ENCODE measurements around the gene ACOXL. TPM values are rescaled to one million over a fixed set of nuclear protein-coding genes. Genes with fewer than 3 reads are reported as not detected.

The ACOXL gene
- total RNA-seq (2021; fragmentation: NEBNext Ultra II Directional; extraction: Animal tissue kit (Norgen Biotek cat#: 25700)) (20.6 and 20.8 TPM in 2 replicates), polyA plus RNA-seq (2011; rRNA removed) (11.4 and 13.6 TPM in 2 replicates), polyA minus RNA-seq (2011; rRNA and poly(A)+ RNA removed) (20.9 and 23.8 TPM in 2 replicates)
- 18.2 TPM for polyA plus RNA-seq (2011; cell fraction: cytosol; rRNA removed)
- polyA plus RNA-seq (2011; cell fraction: nucleus; rRNA removed) = 17.3 TPM
- polyA plus RNA-seq (2012, experiment 1 of 2) = 16.1 to 22.6 TPM (median 18.9 TPM) in 4 replicates
- 8.3 TPM for polyA plus RNA-seq (2012, experiment 2 of 2)
- polyA plus RNA-seq (2013, experiment 1 of 2) = 4.6 TPM
- polyA plus RNA-seq (2013, experiment 2 of 2) = 4.5 TPM
- polyA minus RNA-seq (2011; cell fraction: cytosol; rRNA and poly(A)+ RNA removed) = 9.3 TPM
- polyA minus RNA-seq (2011; cell fraction: nucleus; rRNA and poly(A)+ RNA removed) = 54.1 TPM
- long read RNA-seq, experiment 1, partial matches to known transcripts = 3 of 11 reads
- long read RNA-seq, experiment 1, other reads (novel, unspliced or antisense) = 7 of 11 reads
- long read RNA-seq, experiment 2, partial matches to known transcripts = 10 of 16 reads
- long read RNA-seq, experiment 2, other reads (novel, unspliced or antisense) = 6 of 16 reads

GRCh38 chr2:110732422-110733413 lies at the start of gene ACOXL:
Gene ACOXL, plus strand, starts transcription at chr2:110732573. Its CDS starts 35,817 bp downstream, at chr2:110768390.
- ChIA-PET CTCF (ENCODE audit: partially characterized antibody) (interaction anchor here (1.7 to 4.1 kb wide), 2 partner anchors 11 to 22 kb away, joined by 3 to 19 read pairs; no protein-coding TSS in a partner anchor), POLR2A (ENCODE audit: partially characterized antibody) (interaction anchor here (0.8 to 3.7 kb wide), 7 partner anchors 38 to 55 kb away, joined by 3 to 19 read pairs (median 6); partner anchors contain the start of gene BUB1)
- Histone ChIP-seq H3K56ac (replicated peaks; ENCODE audit: insufficient read length, low read depth, low read length) (no peak within 1 kb of the TSS), H2AK5ac (ENCODE audit: low read depth, low read length) (no peak within 1 kb of the TSS), H2BK20ac (ENCODE audit: low read length) (0 out of 2 replicates have a peak within 1 kb of the TSS, but pooled peaks have one; percentile 83), H3K27me3 (replicated peaks in 1 of 4; ENCODE audit: control insufficient read depth in 3 of 4, extremely low read depth in 1 of 4, insufficient read depth in 3 of 4, low read length in 3 of 4) (peaks cover 0 to 10% (median 2%) of the 10 kb centered on the region in 4 experiments; a peak in 3 of 7 replicates), H2BK120ac (replicated peaks; ENCODE audit: low read depth, low read length) (peak within 1 kb of the TSS; percentile 52), H3K23ac (ENCODE audit: insufficient read length) (no peak within 1 kb of the TSS), H4K91ac (replicated peaks; ENCODE audit: insufficient read length, low read length) (peak within 1 kb of the TSS; percentile 86), H3K14ac (ENCODE audit: insufficient read length) (no peak within 1 kb of the TSS), H3K23me2 (ENCODE audit: low read depth, low read length) (peaks cover 12% of the 10 kb centered on the region; the same call in 1 of the 2 replicates), H2AFZ (ENCODE audit: low read length) (peak within 1 kb of the TSS; percentile 69; the same call in 1 of the 2 replicates), H4K8ac (ENCODE audit: extremely low read depth, insufficient read depth, low read length) (peak within 1 kb of the TSS; percentile 60; the same call in 1 of the 2 replicates), H3K79me2 (ENCODE audit: control insufficient read depth in 1 of 2, insufficient read depth in 2 of 2, low read length in 2 of 2) (peaks cover 0 to 38% of the 10 kb centered on the region in 2 experiments; a peak in 3 of 4 replicates), H3K18ac (ENCODE audit: extremely low read depth, low read length) (peak within 1 kb of the TSS; percentile 95), H4K5ac (ENCODE audit: insufficient read length, low read depth, low read length) (peak within 1 kb of the TSS; percentile 52), H3K4me3 (ENCODE audit: extremely low read depth in 1 of 4, insufficient read depth in 2 of 4, low read depth in 3 of 4, low read length in 4 of 4) (peak within 1 kb of the TSS; percentile 61 to 81 (median 79)), H2BK12ac (ENCODE audit: low read depth, low read length) (peak within 1 kb of the TSS; percentile 86), H2BK15ac (ENCODE audit: low read length) (peak within 1 kb of the TSS; percentile 51; the same call in 1 of the 2 replicates), H3K27ac (ENCODE audit: low read depth, low read length) (no peak within 1 kb of the TSS), H3K79me1 (ENCODE audit: low read depth, low read length) (no peaks in the 10 kb centered on the region; the same call in 1 of the 2 replicates), H3K9ac (replicated peaks in 1 of 4; ENCODE audit: extremely low read depth in 1 of 4, low read depth in 3 of 4, low read length in 3 of 4) (peak within 1 kb of the TSS in 3 of 4 experiments; percentile 39 to 58 (median 54); a peak in 5 of 7 replicates), H2BK5ac (ENCODE audit: low read depth, low read length) (peak within 1 kb of the TSS; percentile 85; the same call in 1 of the 2 replicates), H3K9me3 (ENCODE audit: insufficient read depth in 2 of 2, low read depth in 1 of 2, low read length in 1 of 2) (peaks cover 0 to 2% of the 10 kb centered on the region in 2 experiments; a peak in 1 of 4 replicates), H3K36me3 (ENCODE audit: control insufficient read depth in 2 of 4, insufficient read depth in 4 of 4, low read length in 3 of 4) (no peaks in the 10 kb centered on the region), H3K4me2 (ENCODE audit: insufficient read depth in 1 of 2, low read depth in 2 of 2, low read length in 2 of 2) (peak within 1 kb of the TSS; percentile 90 to 91), H3K4me1 (replicated peaks in 1 of 4; ENCODE audit: control insufficient read depth in 3 of 4, insufficient read depth in 4 of 4, low read length in 3 of 4) (peaks cover 3 to 18% (median 10%) of the 10 kb centered on the region in 4 experiments), H3K4ac (replicated peaks; ENCODE audit: insufficient read length, low read depth, low read length) (peak within 1 kb of the TSS; percentile 88), H4K20me1 (replicated peaks in 1 of 2; ENCODE audit: control insufficient read depth in 1 of 2, insufficient read depth in 2 of 2, low read length in 2 of 2) (peaks cover 0 to 7% of the 10 kb centered on the region in 2 experiments)
- WGBS, 2 experiments (ENCODE audit: extremely low coverage in 1 of 2, insufficient coverage in 1 of 2, insufficient read length in 1 of 2, insufficient replicate concordance in 2 of 2, low coverage in 1 of 2, low lambda C conversion rate in 2 of 2, missing lambda C conversion rate in 1 of 2) = 1% methylated on average over 44 of the region's 94 CpGs; no CpG with 5 or more reads in 1 of the 2 experiments
- DNase-seq (ENCODE audit: low read depth in 1 of 2, low spot score in 2 of 2) (peak; percentile 68 to 89), FAIRE-seq (no peak)
- TF ChIP-seq SAP30 (IDR thresholded peaks at IDR 0.05; ENCODE audit: insufficient read depth, insufficient replicate concordance, low read length) = no peak
- TF ChIP-seq KDM1A (IDR thresholded peaks at IDR 0.05; ENCODE audit: borderline replicate concordance, low read length) = no peak
- TF ChIP-seq ZNF274 (IDR thresholded peaks at IDR 0.05; ENCODE audit: borderline replicate concordance, extremely low read depth, low read length) = no peak
- TF ChIP-seq E2F6 (IDR thresholded peaks at IDR 0.05) = peak; percentile 88
- no peak for TF ChIP-seq BACH1 (IDR thresholded peaks at IDR 0.05; ENCODE audit: low read length)
- TF ChIP-seq SP2 (IDR thresholded peaks at IDR 0.05; ENCODE audit: low read length) = no peak
